ENCODE measurements around the gene PKD2.
"Not testable (repeated sequence)": the region's sequence is repeated elsewhere in the genome, so short reads cannot be mapped to it uniquely, and the experiment has no call there.

The PKD2 gene

GRCh38 chr4:87989765-87990164 is 17.7 kb upstream of the PKD2 start:
- DNase-seq: no peak

- DNase-seq: no peak
Measured at GRCh38 chr4:87995435-87995834, 12.0 kb upstream of the PKD2 start.

- not testable (repeated sequence) for DNase-seq
Measured at GRCh38 chr4:87999191-87999691, 8.2 kb upstream of the PKD2 start.

- DNase-seq: no peak
Measured at GRCh38 chr4:88001871-88002270, 5.6 kb upstream of the PKD2 start.

- no peak for DNase-seq
Measured at GRCh38 chr4:88002786-88003185, 4.6 kb upstream of the PKD2 start.

- DNase-seq: no peak
Measured at GRCh38 chr4:88003261-88003660, 4.2 kb upstream of the PKD2 start.

GRCh38 chr4:88005076-88005475 is 2.4 kb upstream of the PKD2 start:
- DNase-seq: no peak

- DNase-seq: no peak
Measured at GRCh38 chr4:88005946-88006345, 1.5 kb upstream of the PKD2 start.

- DNase-seq: no peak
Measured at GRCh38 chr4:88006956-88007303, 505 bp upstream of the PKD2 start.

- DNase-seq: peak in 1 of 2 experiments; percentile 35
Measured at GRCh38 chr4:88008122-88008742, 797 bp downstream of the PKD2 start.

GRCh38 chr4:88008743-88009171 is 1.3 kb downstream of the PKD2 start:
- no peak for DNase-seq

- DNase-seq: no peak
Measured at GRCh38 chr4:88009871-88010270, 2.4 kb downstream of the PKD2 start.

GRCh38 chr4:88010966-88011365 is 3.5 kb downstream of the PKD2 start:
- DNase-seq: no peak

- no peak for DNase-seq
Measured at GRCh38 chr4:88012647-88013046, 5.2 kb downstream of the PKD2 start.

GRCh38 chr4:88014386-88014905 is 7.0 kb downstream of the PKD2 start:
- DNase-seq: no peak

- DNase-seq: no peak
Measured at GRCh38 chr4:88015659-88016295, 8.3 kb downstream of the PKD2 start.

GRCh38 chr4:88017516-88018297 is 10.3 kb downstream of the PKD2 start:
- DNase-seq: peak in 1 of 2 experiments; percentile 65

- no peak for DNase-seq
Measured at GRCh38 chr4:88018466-88018865, 11.0 kb downstream of the PKD2 start.

GRCh38 chr4:88021824-88022223 is 14.4 kb downstream of the PKD2 start:
- DNase-seq: no peak

- DNase-seq: no peak
Measured at GRCh38 chr4:88022289-88022688, 14.9 kb downstream of the PKD2 start.

GRCh38 chr4:88025868-88026661 is 18.6 kb downstream of the PKD2 start:
- DNase-seq: not testable (repeated sequence)
